Colonic mucosa (tissue), 4 donors: ENCODE results near the gene PPL. TPM values are rescaled to one million over a fixed set of nuclear protein-coding genes. Genes with fewer than 3 reads are reported as not detected.
"Not testable (repeated sequence)": the region's sequence is repeated elsewhere in the genome, so short reads cannot be mapped to it uniquely, and the experiment has no call there.

Experiments
- DNase-seq: peaks from one replicate; pipeline ENCODE4 v3.0.0-alpha.2; 2020
- H3K27ac ChIP-seq: fragments of 200-600 bp; one replicate; pipeline ENCODE4 v1.8.0; 2021
- H3K27me3 ChIP-seq: fragments of 200-600 bp; one replicate; pipeline ENCODE4 v1.8.0; 2021
- H3K36me3 ChIP-seq: fragments of 200-600 bp; one replicate; pipeline ENCODE4 v1.8.0; 2021
- H3K4me1 ChIP-seq: fragments of 200-600 bp; one replicate; pipeline ENCODE4 v1.8.0; 2021; ENCODE audit warnings: mild to moderate bottlenecking
- H3K4me3 ChIP-seq: fragments of 200-600 bp; one replicate; pipeline ENCODE4 v1.8.0; 2021
- H3K9ac ChIP-seq, 2 donors: one replicate each; pipeline ENCODE4 v1.7.0; 2013; ENCODE audit warnings: control low read depth in 2 of 2, low read depth in 2 of 2, low read length in 2 of 2
- H3K9me3 ChIP-seq: fragments of 200-600 bp; one replicate; pipeline ENCODE4 v1.8.0; 2021
- intact Hi-C: fragments of 100-400 bp; cut with DNase I; formaldehyde crosslinking; loops from one replicate; pipeline ENCODE4 v1.14.1; 2022
- total RNA-seq, 2 donors: library from RNA; stranded (reverse); fragmentation: NEBNext Ultra II Directional in 1 of 2; extraction: Animal tissue kit (Norgen Biotek cat#: 25700) in 1 of 2; gene quantifications; one replicate each; pipeline ENCODE4 v1.2.1, GENCODE V29; 2021
- TF ChIP-seq, protein P1 (sequence below): fragments of 200-600 bp; IDR thresholded peaks from one replicate; pipeline ENCODE4 v1.8.0; 2022; ENCODE audit warnings: antibody characterized with exemption, mild to moderate bottlenecking
- donor health status: healthy.
- donor health status: DM: no; HTN: no; CAD: no.
- donor health status: DM: no; HTN: no; CAD: no.

Gene PPL
- total RNA-seq, 2 donors from 2014 or later = 11.5 to 14.1 TPM

DNA sequence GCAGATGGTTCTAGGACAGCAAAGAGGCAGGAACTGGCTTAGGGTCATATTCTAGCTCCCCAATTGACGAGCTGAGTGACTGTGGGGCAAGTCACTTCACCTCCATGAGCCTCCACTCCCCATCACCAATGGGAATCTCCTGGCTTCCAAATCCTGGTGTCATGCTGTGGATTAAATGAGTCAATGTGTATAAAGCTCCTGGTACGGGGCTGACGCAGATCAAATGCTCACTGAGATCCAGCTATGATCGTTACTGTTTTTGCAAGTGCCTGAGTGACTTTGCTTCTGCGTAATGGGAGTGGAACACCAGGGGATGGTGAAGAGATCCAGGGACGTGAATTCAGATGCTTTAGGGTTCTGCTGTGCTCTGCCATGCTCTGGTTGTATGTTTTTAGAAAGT, 23.6 kb upstream of the PPL start:
- Histone ChIP-seq H3K27me3 (no peaks in the 10 kb centered on the region), H3K27ac (no peak overlapping the region)

DNA sequence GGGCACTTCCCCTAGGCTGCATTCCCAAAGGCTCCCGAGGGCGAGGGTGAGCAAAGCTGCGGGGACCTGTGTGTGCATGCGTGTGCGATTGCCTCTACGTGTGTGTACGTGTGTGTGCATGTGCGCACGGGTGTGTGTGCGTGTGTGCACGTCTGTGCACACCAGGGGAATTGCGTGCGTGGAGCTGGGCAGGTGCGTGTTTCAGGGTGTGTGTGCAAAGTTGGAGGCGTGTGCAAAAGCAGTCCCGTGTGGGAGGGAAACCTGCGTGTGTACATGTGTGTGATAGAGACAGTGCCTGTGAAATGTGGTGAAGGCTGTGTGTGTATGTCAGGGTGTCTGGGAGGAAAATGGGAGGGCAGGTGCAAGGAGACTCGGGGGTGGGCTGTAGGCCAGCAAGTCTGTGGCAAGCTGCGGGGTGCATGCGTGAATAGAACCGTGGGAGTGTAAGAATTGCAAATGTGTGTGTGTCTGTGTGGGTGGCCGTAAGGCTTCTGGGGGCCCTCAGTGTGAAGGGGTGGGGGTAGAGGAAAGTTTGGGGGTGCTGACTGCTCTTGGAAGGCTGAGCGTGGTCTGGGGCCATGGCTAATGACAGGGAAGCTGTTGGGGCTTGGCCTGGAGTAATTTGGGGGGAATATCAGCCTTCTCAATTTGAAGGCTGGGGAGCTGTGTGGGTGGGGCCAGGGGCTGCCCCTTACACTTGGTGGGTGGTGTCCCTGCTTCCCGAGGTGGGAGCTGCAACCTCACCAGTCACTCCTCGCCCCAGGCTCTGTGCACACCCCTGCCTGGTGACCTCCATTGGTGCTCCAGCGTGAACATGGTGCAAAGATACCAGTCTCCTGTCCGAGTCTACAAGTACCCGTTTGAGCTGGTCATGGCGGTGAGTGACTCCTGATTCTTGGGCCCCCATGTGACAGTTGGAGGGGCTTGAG, 21.8 kb upstream of the PPL start:
- TF ChIP-seq, protein P1, sequence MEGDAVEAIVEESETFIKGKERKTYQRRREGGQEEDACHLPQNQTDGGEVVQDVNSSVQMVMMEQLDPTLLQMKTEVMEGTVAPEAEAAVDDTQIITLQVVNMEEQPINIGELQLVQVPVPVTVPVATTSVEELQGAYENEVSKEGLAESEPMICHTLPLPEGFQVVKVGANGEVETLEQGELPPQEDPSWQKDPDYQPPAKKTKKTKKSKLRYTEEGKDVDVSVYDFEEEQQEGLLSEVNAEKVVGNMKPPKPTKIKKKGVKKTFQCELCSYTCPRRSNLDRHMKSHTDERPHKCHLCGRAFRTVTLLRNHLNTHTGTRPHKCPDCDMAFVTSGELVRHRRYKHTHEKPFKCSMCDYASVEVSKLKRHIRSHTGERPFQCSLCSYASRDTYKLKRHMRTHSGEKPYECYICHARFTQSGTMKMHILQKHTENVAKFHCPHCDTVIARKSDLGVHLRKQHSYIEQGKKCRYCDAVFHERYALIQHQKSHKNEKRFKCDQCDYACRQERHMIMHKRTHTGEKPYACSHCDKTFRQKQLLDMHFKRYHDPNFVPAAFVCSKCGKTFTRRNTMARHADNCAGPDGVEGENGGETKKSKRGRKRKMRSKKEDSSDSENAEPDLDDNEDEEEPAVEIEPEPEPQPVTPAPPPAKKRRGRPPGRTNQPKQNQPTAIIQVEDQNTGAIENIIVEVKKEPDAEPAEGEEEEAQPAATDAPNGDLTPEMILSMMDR = no peak
- peaks cover 5% of the 10 kb centered on the region for H3K4me1 ChIP-seq
- no peak for DNase-seq
- H3K36me3 ChIP-seq = no peaks in the 10 kb centered on the region
- no peak overlapping the region for H3K27ac ChIP-seq
- intact Hi-C loops = loop anchor here (5.0 to 10.0 kb wide), 2 partner anchors 116 to 224 kb away; partner anchors contain the start of genes ANKS3 and DNAAF8
- H3K9ac ChIP-seq = peak overlapping the region; percentile 17 to 19
- no peaks in the 10 kb centered on the region for H3K27me3 ChIP-seq
- peak overlapping the region; percentile 45 for H3K4me3 ChIP-seq
- no peaks in the 10 kb centered on the region for H3K9me3 ChIP-seq

More for the DNA sequence above, 23.6 kb upstream of the PPL start:
- TF ChIP-seq, protein P1 = no peak
- intact Hi-C loops = loop anchor here (10.0 kb wide), 1 partner anchor 114 kb away; the partner anchor contains the start of gene ALG1
- Histone ChIP-seq H3K4me1 (peaks cover 5% of the 10 kb centered on the region), H3K4me3 (no peak overlapping the region), H3K9me3 (no peaks in the 10 kb centered on the region), H3K9ac (no peak overlapping the region), H3K36me3 (no peaks in the 10 kb centered on the region)
- no peak for DNase-seq

DNA sequence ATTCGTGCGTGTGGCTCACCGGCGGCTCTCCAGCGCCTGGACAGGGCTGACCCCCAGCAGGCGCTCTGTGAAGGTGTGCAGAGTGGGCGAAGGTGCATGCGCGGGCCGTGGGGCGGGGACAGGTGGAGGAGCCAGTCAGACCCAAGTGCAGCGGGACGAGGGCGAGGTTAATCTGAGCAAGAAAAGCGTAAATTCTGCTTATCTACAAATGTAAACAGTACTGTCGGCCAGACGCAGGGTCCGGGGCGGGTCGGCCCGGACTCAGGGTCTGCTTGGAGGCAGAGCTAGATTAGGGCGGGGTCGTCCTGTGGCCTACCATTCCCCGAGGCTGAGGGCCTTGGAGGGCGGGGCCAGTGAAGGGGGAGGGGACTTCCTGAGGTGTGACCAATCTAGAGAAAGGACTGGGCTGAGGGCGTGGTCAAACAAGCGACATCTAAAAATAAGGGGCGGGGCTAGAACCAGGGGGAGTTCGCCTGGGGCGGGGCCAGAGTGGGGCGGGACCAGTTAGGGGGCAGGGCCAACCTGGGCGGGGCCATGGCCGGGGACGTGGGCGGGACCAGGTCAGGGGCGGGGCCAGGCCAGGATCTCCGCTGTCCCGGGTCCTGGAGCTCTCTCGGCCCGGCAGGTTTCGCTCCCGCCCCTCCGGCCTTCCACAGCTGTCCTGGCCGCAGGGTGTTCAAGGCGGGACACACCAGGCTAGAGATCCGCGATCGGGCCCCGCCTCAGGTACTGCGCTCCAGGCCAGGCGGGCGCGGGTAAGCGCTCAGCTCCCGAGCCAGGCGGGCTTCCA, 21.0 kb upstream of the PPL start, which contains the start of gene SEC14L5:
Gene SEC14L5 (plus strand): TSS at position 611 of the 790 bp plus-strand sequence. CDS start 994 bp downstream, outside the sequence.
- peak within 1 kb of the TSS; percentile 52 to 55 for H3K9ac ChIP-seq
- TF ChIP-seq, protein P1 = no peak
- intact Hi-C loops = loop anchor here (5.0 to 10.0 kb wide), 2 partner anchors 116 to 223 kb away; partner anchors contain the start of genes ANKS3 and DNAAF8
- H3K27me3 ChIP-seq = no peaks in the 10 kb centered on the region
- peak; percentile 100 for DNase-seq
- peaks cover 5% of the 10 kb centered on the region for H3K4me1 ChIP-seq
- H3K4me3 ChIP-seq = peak within 1 kb of the TSS; percentile 45
- H3K27ac ChIP-seq = peak within 1 kb of the TSS; percentile 78
- no peaks in the 10 kb centered on the region for H3K36me3 ChIP-seq
- H3K9me3 ChIP-seq = no peaks in the 10 kb centered on the region

DNA sequence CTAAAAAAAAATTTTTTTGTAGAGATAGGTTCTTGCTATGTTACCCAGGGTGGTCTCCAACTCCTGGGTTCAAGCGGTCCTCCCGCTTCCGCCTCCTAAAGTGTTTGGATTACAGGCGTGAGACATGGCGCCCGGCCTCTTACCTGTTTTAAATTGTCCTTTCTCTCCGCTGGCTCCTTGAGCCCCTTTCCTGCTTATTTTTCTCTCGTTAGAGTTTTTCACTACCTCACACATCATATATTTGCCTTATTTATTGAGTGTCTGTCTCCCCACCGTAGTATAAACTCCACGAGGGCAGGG, 20.4 kb upstream of the PPL start:
- DNase-seq = no peak
- no peaks in the 10 kb centered on the region for H3K27me3 ChIP-seq
- intact Hi-C loops = loop anchor here (5.0 to 10.0 kb wide), 2 partner anchors 115 to 223 kb away; partner anchors contain the start of genes ANKS3 and DNAAF8
- peaks cover 5% of the 10 kb centered on the region for H3K4me1 ChIP-seq
- no peaks in the 10 kb centered on the region for H3K9me3 ChIP-seq
- H3K36me3 ChIP-seq = no peaks in the 10 kb centered on the region
- H3K4me3 ChIP-seq = peak overlapping the region; percentile 45
- H3K9ac ChIP-seq = peak overlapping the region; percentile 52 to 55
- TF ChIP-seq, protein P1 = no peak
- peak overlapping the region; percentile 78 for H3K27ac ChIP-seq

DNA sequence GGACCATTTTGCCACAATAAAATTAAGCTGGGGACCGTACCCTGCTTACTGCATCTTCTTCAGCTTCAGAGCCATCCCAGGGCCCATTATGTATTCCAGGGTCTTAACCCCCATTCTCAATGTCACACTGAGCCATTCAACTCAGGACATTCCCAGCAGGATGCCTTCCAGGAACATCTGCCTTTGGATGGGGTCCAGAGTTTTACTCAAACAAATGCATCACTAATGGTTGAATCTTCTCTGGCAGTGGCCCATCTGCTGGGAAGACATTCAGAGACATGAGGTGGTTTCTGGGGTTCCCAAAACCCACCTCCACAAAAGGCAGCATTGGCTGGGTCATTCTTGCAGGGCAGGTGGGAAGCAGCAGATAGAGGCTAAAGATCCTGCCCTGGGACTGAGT, 17.8 kb upstream of the PPL start:
- intact Hi-C loops = loop anchor here (5.0 to 10.0 kb wide), 2 partner anchors 112 to 220 kb away; partner anchors contain the start of genes ANKS3 and DNAAF8
- no peak overlapping the region for H3K4me3 ChIP-seq
- H3K27me3 ChIP-seq = no peaks in the 10 kb centered on the region
- peaks cover 5% of the 10 kb centered on the region for H3K4me1 ChIP-seq
- no peak for DNase-seq
- no peaks in the 10 kb centered on the region for H3K36me3 ChIP-seq
- TF ChIP-seq, protein P1 = no peak
- no peak overlapping the region for H3K27ac ChIP-seq
- H3K9me3 ChIP-seq = no peaks in the 10 kb centered on the region
- no peak overlapping the region for H3K9ac ChIP-seq

DNA sequence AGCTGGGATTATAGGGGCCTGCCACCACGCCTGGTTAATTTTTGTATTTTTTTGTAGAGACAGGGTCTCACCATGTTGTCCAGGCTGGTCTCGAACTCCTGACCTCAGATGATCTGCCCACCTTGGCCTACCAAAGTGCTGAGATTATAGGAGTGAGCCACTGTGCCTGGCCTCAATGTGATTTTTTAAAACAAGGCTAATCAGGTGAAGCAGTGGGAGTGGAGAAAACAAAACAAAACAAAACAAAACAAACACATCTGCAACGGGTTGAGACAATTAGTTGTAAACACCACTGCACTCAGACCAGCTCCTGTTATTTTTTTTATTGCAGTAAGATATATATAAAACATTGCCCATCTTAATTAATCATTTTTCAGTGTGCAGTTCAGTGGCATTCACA, 14.6 kb upstream of the PPL start:
- not testable (repeated sequence) for DNase-seq, H3K27ac ChIP-seq, H3K4me1 ChIP-seq, H3K9me3 ChIP-seq, H3K27me3 ChIP-seq, H3K36me3 ChIP-seq, H3K9ac ChIP-seq, H3K4me3 ChIP-seq
- intact Hi-C loops = loop anchor here (10.0 kb wide), 1 partner anchor 217 kb away; the partner anchor contains the start of genes ANKS3 and DNAAF8
